GM21390 (cell line): ENCODE measurements around the gene TSR3.

Experiments
- ATAC-seq: cut with Tn5 transposase; IDR thresholded peaks from one replicate; pipeline ENCODE4 v1.9.1; 2021; ENCODE audit not compliant: unreplicated experiment

TSR3 gene

GRCh38 chr16:1311212-1311737 is 40.4 kb downstream of the TSR3 start:
- no peak for ATAC-seq

GRCh38 chr16:1310832-1311200 is 40.9 kb downstream of the TSR3 start:
- ATAC-seq: no peak

- ATAC-seq: no peak
Measured at GRCh38 chr16:1309888-1310831, 41.5 kb downstream of the TSR3 start.

GRCh38 chr16:1308977-1309885 is 42.4 kb downstream of the TSR3 start, which contains the start of gene UBE2I:
Gene UBE2I (plus strand): TSS chr16:1309636. CDS start chr16:1314031, 4,395 bp downstream.
- ATAC-seq: peak; percentile 59

- ATAC-seq: peak; percentile 22
Measured at GRCh38 chr16:1308036-1308976, 43.4 kb downstream of the TSR3 start.

GRCh38 chr16:1306334-1306733 is 45.3 kb downstream of the TSR3 start:
- ATAC-seq: no peak

- no peak for ATAC-seq
Measured at GRCh38 chr16:1305823-1306222, 45.9 kb downstream of the TSR3 start.

- ATAC-seq: no peak
Measured at GRCh38 chr16:1301562-1301961, 50.1 kb downstream of the TSR3 start.

- no peak for ATAC-seq
Measured at GRCh38 chr16:1300664-1301476, 50.8 kb downstream of the TSR3 start.

GRCh38 chr16:1299868-1300203 is 51.8 kb downstream of the TSR3 start:
- no peak for ATAC-seq
